Gastrocnemius medialis (tissue), 4 donors: Measurements from ENCODE around the gene SRP72.

Experiments used
- CTCF ChIP-seq, 5 experiments: fragments of 450-650 bp in 3 of 5; fragments of 200-600 bp in 2 of 5; sonication (generic) in 2 of 5; IDR thresholded peaks in 4 of 5; conservative IDR thresholded peaks in 1 of 5; 1 replicate in 4 of 5; 2 replicates in 1 of 5; pipeline ENCODE4 v1.5.1; 2016 to 2019; ENCODE audit warnings: antibody characterized with exemption in 5 of 5, mild to moderate bottlenecking in 3 of 5, moderate library complexity in 3 of 5
- POLR2A ChIP-seq, 2 donors: fragments of 450-650 bp; IDR thresholded peaks; one replicate each; pipeline ENCODE4 v1.6.1; 2017; ENCODE audit warnings: antibody characterized with exemption in 2 of 2, mild to moderate bottlenecking in 2 of 2, moderate library complexity in 2 of 2

- no peak for TF ChIP-seq POLR2A (IDR thresholded peaks at IDR 0.05)
- no peak for TF ChIP-seq CTCF (IDR thresholded peaks at IDR 0.05 in 4 of 5, conservative IDR thresholded peaks at IDR 0.05 in 1 of 5)
These were observed 46.1 kb downstream of the SRP72 start for GRCh38 chr4:56513517-56513916.
